ENCODE results near the gene MIS12.

Gene MIS12

DNA sequence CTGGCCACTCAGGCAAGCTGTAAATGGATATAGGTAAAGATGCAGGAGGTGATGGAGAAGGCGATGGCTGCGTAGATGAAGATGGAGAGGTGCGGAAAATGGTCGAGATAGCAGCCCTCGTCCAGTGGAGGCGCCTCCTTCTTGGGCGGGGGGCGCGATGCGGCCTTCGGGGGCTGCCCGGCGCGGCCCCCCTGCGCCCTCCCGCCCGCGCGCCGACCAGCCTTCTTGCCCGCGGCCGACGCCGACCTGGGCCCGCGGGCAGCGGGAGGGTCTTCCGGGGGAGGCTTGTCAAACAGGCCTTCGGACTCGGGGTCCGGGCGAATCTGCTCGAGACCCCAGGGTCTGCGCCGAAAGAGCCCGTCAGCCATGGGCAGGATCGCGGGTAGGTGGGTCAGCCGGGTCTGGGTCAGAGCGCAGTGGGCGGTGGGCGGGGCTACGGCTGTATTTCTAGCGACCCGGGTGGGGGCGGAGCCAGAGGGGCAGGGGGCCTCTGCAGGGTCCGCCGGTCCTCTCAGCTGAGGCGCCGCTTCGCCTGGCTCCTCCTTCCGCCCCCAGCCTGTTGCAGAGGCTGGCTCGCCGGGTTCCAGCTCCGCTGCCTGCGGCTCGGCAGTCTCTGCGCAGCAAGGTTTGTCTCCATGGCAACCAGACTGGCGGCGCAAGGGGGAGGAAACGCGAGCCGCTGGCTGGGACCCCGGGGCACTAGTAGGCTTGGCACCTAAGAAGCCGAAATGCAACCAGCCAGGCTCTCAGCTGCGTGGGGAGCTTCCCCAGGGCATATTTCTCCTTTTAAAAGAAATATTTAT, 14.4 kb downstream of the MIS12 start:
- DNase-seq, result peak; percentile 82

DNA sequence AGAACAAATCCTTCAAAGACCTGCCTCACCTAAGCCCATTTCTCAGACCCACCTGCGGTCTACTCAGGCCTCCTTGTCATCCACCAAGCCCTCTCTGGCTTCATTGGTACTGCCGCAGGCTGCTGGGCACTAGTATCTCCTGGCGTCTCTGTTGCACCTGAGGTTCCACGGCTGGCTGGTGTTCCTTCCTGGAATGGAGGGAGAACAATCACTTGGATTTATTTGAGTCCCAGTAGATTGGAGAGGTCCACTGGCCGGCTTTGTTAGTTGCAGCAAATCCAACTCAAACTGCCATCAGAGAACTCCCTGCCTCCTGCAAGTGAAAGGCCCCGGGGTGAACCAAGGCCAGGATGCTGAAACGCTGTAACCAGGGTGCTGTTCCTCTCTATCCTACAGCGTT, 15.3 kb downstream of the MIS12 start:
- DNase-seq, result no peak

DNA sequence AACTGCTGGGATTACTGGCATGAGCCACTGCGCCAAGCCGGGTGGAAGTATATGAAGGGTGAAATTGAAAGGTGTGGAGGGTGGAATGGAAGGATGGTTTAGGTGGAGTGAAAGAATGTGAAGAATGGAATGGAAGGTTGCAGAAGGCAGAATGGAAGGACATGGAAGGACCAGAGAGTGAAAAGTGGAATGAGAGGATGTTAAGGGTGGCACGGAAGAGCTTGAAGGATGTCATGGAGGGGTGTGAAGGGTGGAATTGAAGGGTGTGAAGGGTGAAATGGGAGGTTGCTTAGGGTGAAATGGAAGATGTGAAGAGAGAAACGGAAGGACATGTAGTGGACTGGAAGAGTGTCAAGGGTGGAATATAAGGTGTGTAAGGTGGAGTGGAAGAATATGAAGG, 16.2 kb downstream of the MIS12 start:
- no peak for DNase-seq

DNA sequence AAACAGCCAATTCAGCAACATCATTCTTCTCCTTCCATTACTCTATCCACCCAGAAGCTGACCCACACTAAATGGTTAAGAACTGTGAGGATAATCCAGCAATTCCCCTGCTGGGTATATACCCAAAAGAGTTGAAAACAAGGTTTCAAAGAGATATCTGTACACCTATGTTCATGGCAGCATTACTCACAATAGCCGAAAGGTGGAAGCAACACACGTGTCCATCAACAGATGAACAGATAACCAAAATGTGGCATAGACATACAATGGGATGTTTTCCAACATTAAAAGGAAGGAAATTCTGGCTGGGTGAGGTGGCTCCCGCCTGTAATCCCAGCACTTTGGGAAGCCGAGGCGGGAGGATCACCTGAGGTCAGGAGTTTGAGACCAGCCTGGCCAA, 19.9 kb downstream of the MIS12 start:
- DNase-seq, result no peak

DNA sequence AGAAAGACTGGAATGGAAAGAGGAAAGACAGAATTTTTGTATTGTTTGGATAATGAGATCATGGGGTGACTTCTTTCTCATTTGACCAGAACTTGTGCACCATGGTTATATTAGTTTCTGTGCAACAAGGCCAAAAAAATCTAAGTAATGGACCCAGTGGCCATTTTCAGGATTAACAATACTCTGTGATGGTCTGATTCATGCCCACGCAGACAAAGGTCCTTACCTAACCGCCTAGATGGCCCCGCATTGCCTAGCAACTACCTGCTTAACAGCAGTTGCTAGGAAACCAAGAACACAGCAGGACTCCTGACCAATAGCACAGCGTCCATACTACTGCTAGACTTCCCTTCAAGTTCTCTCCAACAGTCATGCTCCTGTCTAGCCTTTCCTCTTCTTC, 22.4 kb downstream of the MIS12 start:
- DNase-seq, result peak; percentile 89

DNA sequence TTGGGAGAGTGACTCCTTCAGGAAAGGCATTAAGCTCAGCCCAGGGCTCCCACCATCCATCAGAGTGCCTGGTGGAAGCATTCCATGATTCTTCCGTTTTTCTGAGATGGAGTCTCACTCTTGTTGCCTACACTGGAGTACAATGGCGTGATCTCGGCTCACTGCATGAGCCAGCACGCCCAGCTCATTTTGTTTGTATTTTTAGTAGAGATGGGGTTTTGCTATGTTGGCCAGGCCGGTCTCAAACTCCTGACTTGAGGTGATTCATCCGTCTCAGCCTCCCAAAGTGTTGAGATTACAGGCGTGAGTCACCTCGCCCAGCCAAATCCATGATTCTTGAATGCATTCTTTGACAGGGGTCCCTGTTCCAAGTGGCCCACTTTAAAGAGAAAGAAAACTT, 23.1 kb downstream of the MIS12 start:
- DNase-seq, result no peak

DNA sequence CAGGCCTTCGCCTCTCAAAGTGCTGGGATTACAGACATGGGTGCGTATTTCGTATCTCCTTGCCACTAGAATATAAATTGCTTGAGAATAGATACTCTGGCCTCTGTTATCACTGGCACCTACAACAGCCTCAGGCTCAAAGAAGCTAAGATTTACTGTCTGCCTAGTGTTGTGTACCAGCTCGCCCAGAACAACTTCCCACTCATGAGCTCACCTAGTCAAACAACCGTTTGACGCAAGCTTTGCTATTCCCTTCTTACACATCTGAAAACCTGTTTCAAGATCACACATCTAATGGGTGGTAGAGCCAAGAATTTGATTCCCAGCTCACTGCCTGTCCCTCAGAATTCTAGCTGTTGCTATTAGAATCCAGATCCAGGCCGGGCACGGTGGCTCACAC, 24.4 kb downstream of the MIS12 start:
- DNase-seq, result no peak

DNA sequence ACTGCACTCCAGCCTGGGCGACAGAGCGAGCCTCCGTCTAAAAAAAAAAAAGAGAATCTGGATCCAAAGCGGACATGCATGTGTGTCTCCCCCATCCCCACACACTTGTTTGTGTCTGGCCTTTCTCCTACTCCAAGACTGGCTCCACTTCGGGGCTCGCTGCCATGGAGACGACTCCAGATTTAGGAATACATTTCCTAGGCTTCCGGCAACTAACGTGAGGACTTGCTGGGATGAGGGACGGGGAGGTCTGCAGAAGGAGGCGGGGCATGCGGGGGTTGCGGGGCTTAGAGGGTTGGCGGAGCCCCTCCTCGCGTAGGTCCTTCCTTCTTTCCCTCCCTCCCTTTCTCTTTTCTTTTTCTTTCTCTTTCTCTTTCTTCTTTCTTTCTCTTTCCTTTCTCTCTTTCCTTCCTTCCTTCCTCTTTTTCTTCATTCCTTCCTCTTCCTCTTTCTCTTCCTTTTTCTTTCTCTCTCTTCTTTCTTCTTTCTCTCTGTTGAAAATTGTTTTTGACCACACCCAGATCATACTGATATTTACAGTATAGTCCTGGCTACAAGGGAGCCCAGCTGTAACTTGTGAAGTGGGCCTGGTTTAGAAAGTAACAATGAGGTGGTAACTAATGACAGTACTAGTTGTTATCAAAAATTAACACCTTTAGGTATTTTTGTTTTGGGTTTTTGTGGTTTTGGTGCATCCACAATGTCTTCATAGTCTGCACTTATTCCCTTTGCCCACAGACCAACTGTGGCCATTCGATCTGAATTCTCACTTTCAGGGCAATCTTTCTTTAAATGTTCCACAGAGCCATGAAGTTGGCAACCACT, 25.2 kb downstream of the MIS12 start:
- no peak for DNase-seq

DNA sequence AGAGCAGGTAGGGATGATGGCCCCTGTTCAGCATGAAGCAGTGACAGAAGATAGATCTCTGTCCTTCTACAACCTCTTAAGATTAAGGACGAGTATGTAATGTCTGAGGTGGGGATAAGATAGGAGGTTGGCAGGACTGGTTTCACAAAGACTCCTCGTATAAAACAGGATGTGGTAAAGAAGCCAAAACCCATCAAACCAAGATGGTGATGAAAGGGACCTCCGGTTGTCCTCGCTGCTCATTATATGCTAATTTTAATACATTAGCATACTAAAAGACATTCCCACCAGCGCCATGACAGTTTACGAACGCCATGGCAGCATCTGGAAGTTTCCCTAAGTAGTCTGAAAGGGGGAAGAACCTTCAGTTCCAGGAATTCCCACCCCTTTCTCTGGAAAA, 27.3 kb downstream of the MIS12 start:
- no peak for DNase-seq

DNA sequence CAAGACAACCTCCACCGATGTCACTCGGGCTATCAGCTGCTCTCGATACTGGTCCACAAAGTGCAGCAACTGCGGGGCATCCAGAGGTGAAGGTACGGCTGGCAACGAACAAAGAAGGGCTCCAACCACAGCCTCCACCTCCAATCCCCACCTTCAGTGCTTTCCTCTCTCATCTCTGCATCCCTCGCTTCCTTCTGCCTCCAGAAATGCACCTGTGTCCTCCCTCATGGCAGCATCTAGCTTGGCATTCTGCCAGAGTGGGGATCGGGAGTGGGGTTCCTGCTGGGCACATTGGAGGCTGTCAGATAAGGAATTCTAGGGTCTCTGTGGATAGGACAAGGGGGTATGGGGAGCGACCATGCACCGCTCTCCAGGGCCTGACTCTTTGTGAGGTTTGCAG, 28.6 kb downstream of the MIS12 start:
- no peak for DNase-seq

DNA sequence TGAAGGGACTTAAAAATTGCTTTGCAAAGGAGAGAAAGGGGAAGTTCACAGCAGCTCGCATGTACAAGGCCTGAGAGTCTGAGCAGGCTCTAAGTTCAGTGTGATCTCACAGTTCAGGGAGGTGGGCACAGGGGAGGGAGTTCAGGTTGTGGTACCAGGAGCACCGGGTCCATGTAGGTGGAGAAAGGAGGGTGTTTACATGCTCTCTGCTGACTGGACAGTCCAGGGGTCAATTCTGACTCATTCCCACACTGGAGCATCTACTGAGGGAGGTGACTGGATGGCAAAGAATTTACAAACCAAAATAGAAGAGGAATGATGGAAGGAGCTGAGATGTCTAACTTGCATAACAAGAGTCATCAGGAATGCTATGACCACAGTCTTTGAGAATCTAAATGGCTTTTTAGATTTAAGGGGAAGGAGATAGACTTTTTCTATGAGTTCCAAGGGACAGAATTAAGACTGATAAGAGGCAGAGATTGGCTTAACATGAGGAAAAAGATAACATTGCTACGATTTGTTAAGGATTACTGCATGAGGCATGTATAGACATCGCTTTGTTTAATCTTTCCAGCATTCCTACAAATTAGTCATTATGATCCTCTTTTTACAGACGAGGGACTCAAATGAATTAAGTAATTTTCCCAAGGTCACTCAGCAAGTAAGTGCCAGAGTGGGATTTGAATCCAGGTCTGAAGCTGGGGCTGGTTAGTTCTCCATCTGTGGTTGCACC, 29.9 kb downstream of the MIS12 start:
- DNase-seq, result no peak

DNA sequence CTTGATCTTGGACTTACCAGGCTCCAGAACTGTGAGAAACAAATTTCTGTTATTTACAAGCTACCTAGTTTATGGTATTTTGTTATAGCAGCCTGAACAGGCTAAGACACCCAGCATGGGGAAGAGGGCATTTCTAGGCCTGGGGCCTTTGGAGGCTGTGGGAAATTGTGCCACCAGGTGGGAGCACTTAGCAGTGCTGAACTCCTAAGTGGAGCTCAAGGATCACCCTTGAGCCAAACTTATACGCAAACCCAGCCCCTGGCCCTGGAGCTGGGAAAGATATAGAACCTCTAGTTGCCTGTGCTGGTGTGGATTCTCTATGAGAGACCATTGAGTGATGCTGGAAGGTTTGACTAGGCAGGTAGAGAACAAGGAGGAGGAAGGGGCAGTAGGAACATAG, 36.1 kb downstream of the MIS12 start:
- DNase-seq, result no peak

DNA sequence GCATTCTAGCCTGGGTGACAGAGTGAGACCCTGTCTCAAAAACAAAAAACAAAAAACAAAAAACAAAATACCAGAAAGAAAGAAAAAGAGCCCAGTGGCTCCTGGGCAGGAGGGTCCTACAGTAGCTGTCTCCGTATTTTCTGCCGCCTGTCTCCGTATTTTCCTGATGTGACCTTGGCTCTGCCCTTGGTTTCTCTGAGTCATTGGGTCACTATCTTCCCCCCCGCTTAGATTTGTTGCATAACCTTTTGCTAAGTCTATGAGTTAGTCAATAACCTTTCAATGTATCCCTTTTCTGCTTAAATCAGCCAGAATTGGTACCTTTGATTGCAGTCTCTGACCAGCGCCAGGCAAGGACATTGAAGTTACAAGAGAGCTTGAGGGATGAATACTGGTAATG, 36.9 kb downstream of the MIS12 start:
- no peak for DNase-seq

DNA sequence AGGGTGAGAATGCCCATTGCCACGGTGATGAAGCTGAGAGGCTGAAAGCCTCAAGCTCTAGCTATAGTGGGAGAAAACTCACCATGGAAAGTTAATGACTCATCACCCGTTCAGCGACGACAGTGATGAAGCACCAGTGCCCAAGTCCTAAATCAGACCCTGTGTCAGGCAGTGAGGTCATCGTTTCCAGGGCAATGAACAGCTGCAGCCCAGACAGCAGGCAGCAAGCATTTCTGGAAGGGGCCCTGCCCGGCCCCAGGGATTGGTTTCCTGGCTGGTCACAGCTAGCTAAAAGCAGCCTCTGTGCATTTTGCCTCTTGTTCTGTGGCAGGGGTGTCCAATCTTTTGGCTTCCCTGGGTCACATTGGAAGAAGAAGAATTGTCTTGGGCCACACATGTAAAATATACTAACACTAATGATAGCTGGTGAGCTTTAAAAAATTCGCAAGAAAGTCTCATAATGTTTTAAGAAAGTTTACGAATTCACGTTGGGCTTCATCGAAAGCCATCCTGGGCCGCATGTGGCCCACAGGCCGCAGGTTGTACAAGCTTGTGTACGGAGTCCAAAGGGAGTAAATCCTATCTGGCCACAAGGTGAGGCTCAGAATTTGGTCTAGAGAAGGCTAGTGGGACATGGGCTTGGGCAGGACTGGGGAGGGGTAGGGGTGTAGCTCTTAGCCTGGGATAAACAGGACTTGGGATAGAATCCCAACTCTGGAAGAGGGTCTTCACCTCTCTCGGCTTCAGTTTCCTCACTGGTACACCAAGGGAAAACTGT, 40.6 kb downstream of the MIS12 start:
- no peak for DNase-seq

DNA sequence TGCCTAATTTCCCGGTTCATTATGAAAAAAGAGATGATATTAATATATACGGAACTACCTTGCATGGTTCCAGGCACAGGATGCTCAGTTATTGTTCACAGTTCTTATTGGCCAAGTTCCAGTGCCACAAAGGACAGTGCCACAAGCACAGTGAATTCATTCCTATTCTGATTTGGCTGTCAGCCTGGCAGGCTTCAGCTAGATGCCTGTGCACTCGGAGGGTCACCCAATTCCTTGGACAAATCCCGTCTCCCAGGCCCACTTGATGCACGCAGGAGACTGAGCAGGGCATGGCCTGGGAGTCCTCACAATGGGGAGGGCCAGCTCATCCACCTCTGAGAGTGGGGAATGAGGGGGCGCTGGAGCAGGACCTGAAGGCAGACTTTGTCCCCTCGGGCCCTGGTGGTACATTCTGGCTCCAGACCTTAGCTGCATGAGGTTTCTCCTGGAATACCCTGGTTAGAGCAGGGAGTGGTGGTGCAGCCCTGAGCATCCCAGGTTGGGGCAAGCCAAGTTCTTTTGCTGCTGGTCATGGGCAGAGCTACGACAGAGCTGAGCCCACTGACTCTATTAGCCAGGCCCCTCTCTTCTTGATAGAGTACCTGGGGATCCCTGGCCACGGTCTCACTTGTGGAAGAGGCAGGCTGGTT, 41.4 kb downstream of the MIS12 start:
- DNase-seq, result no peak

DNA sequence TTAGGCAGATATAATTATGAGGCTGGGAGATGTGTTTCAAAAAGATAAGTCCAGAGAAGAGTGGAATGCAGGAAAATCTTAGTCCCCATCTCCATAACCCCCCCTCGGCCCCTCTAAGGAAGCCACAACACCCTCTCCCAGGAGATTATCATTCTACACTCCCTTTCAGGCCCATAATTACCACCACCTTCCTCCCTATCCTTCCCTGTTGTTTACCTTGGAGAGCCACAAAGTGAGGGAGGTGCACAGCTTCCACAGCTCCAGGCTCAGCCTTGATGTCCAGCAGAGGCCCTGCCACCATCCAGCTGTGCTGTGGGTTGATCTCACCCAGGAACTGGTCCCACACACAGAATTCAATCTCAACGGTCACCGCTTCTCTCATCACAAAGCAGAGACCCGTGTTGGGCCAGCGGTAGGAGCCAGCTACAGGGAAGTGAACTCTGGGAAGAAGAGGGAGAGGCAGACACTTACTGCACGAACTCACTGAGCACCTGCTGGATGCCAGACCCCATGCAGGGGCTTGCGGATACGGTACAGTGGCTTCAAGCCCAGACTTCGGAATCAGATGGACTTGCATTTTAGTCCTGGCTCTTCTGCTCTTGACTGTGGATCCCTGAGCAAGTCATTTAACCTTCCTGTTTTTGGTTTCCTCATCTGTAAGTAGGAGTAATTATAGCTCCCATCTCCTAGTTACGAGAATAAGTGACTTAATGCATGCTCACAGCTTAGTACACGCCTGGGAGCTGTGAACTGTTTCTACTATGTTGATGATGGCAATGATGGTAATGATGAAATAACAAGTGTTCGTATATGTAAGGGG, 44.1 kb downstream of the MIS12 start:
- DNase-seq, result no peak

DNA sequence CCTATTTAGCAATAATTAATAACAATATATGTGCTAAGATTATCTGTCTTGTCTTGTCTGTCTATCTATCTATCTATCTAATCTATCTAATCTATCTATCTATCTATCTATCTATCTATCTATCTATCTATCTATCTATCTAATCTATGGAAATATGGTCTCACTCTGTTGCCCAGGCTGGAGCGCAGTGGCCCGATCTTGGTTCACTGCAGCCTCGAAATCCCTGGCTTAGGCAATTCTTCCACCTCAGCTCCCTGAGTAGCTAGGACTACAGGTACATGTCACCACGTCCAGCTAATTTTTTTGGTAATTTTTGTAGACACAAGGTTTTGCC, 44.7 kb downstream of the MIS12 start:
- DNase-seq, result no peak

DNA sequence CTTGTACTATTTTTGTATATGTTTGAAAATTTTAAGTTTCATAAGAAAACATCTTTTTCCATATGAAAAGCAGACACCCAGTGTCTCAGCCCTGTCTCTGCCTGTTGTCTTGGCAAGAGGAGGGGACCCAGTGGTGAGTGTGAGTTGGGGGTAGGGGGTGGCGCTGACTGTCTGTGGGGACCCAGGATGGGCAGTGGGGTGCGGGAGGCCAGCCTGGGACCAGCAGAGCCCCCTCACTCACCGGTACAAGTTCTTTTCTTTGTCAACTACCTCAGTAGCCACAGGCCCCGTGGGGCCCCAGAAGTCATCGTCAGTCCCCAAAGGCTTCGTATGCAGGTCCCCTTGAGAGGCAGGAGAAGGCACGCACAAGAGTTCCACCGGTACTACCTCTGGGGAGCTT, 46.2 kb downstream of the MIS12 start:
- DNase-seq, result no peak

DNA sequence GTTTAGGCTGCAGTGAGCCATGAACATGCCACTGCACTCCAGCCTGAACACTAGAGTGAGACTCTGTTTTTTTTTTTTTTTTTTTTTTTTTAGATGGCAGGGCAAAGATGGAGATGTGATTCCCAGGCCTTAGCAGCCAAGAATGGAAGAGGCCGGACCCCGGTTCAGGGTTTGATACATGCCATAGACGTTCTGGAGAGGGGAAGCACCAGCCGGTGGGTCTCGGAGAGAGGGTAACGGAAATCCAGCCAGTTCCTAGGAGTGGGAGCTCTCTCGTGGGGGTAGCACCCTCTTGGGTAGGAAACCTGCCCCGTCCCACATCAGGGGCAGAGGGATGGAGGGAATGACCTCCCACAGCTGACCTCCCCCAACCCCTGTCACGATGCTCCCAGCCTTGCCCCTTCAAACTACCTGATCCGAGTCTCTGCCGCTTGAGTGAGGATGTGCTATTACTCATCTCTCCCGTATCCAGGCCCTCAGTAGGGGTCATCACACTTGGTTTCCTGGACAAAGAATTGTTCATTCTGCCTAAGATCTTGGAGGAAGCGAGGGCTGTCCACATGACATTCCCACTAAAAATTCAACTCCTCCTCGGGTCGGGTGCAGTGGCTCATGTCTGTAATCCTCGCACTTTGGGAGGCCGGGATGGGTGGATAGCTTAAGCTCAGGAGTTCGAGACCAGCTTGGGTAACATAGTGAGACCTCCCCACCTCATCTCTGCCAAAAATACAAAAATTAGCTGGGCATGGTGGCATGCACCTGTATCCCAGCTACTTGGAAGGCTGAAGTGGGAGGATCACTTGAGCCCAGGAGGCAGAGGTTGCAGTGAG, 47.3 kb downstream of the MIS12 start:
- DNase-seq, result no peak

DNA sequence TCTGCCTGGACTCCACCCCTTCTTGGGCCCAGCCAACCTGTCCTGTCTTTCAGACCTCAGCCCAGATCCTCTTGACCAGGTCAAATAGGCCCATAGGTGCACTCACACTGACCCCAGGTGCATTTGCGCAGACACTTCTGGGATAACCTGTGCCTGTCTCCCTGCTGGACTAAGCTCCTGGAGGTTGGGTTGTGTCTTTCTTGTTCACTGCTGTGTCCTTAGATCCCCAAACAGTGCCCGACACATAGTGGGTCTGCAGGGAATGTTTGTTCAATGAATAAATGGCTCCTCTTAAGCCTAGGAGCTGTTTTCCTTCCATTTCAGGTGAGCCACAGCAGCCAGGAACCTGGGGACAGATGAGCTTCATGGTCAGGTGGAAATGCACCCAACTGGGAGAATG, 49.1 kb downstream of the MIS12 start:
- no peak for DNase-seq

Measured in NCI-H146 (cell line).